ENCODE data around the gene PGC.

- TF ChIP-seq, protein P1, sequence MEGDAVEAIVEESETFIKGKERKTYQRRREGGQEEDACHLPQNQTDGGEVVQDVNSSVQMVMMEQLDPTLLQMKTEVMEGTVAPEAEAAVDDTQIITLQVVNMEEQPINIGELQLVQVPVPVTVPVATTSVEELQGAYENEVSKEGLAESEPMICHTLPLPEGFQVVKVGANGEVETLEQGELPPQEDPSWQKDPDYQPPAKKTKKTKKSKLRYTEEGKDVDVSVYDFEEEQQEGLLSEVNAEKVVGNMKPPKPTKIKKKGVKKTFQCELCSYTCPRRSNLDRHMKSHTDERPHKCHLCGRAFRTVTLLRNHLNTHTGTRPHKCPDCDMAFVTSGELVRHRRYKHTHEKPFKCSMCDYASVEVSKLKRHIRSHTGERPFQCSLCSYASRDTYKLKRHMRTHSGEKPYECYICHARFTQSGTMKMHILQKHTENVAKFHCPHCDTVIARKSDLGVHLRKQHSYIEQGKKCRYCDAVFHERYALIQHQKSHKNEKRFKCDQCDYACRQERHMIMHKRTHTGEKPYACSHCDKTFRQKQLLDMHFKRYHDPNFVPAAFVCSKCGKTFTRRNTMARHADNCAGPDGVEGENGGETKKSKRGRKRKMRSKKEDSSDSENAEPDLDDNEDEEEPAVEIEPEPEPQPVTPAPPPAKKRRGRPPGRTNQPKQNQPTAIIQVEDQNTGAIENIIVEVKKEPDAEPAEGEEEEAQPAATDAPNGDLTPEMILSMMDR (IDR thresholded peaks at IDR 0.05; ENCODE audit: low read depth, low read length, poor library complexity, severe bottlenecking): peak; percentile 88
- TF ChIP-seq EZH2phosphoT487 (IDR thresholded peaks at IDR 0.05; ENCODE audit: borderline replicate concordance, low read length): no peak
These were observed 32.8 kb upstream of the PGC start, which contains the start of gene FRS3 for GRCh38 chr6:41779788-41780550.
